HepG2 (cell line): ENCODE measurements around the gene TUBB4B. TPM values are rescaled to one million over a fixed set of nuclear protein-coding genes. Genes with fewer than 3 reads are reported as not detected.

Experiments
- ATAC-seq: fragments of 200-7000 bp; cut with Tn5 transposase; 3 replicates; pipeline ENCODE4 v1.9.1; 2020; ENCODE audit warnings: mild to moderate bottlenecking, moderate library complexity
- BruUV-seq: library from RNA; stranded (reverse); fragments of 400-500 nt; replicated peaks from 2 replicates; lab custom pipeline; 2021; lab: Mats Ljungman, UMichigan
- CTCF ChIA-PET: fragments of 300-600 bp; formaldehyde crosslinking; extraction: SDS; loops from one replicate; lab custom pipeline; 2021; ENCODE audit warnings: low total read pairs, inconsistent platforms, low intra/inter-chr PET ratio; lab: Yijun Ruan, JAX
- POLR2A ChIA-PET: fragments of 350-600 bp; sonication (Branson Sonifier 250); formaldehyde crosslinking; loops from one replicate; lab custom pipeline; 2020; ENCODE audit warnings: antibody characterized with exemption, inconsistent platforms; lab: Yijun Ruan, JAX
- DNase-seq: peaks from one replicate; pipeline ENCODE4 v3.0.0-alpha.2; 2015; ENCODE audit warnings: low spot score
- FAIRE-seq: peaks from 3 replicates; lab custom pipeline; 2011; peaks lifted over from hg19 to GRCh38; lab: Jason Lieb, UNC
- H2AFZ ChIP-seq: one replicate; pipeline ENCODE4 v1.6.1; 2011; ENCODE audit warnings: low read length, inconsistent platforms
- H3K27ac ChIP-seq: fragments of 300-600 bp; 3 replicates; pipeline ENCODE4 v1.8.0; 2011; ENCODE audit warnings: mixed run types, mild to moderate bottlenecking, mixed read lengths, low read length, inconsistent platforms; ENCODE audit not compliant: insufficient read depth; ENCODE audit errors: extremely low read length
- H3K27me3 ChIP-seq, 2 experiments: fragments of 200-600 bp in 1 of 2; 2 replicates in 1 of 2; 3 replicates in 1 of 2; pipeline versions ENCODE4 v1.6.0 to v1.8.0; 2011; ENCODE audit warnings: low read length in 2 of 2, mild to moderate bottlenecking in 2 of 2, moderate library complexity in 2 of 2, inconsistent platforms in 1 of 2; ENCODE audit not compliant: insufficient read depth in 2 of 2, control insufficient read depth in 1 of 2
- H3K36me3 ChIP-seq, 2 experiments: fragments of 200-600 bp in 1 of 2; replicated peaks in 1 of 2; 2 replicates in 1 of 2; 3 replicates in 1 of 2; pipeline versions ENCODE4 v1.5.1 to v1.8.0; 2011; ENCODE audit warnings: low read length in 2 of 2, inconsistent platforms in 1 of 2; ENCODE audit not compliant: insufficient read depth in 2 of 2, control insufficient read depth in 1 of 2
- H3K4me1 ChIP-seq: 2 replicates; pipeline ENCODE4 v1.5.1; 2012; ENCODE audit warnings: low read length, inconsistent platforms; ENCODE audit not compliant: insufficient read depth
- H3K4me2 ChIP-seq: 2 replicates; pipeline ENCODE4 v1.6.0; 2011; ENCODE audit warnings: low read depth, low read length, inconsistent platforms
- H3K4me3 ChIP-seq, 3 experiments: fragments of 200-600 bp in 1 of 3; sonication (generic), shearing (Covaris generic) in 1 of 3; replicated peaks in 1 of 3; 2 replicates each; pipeline ENCODE4 v1.5.1; 2011 to 2016; ENCODE audit warnings: low read length in 3 of 3, inconsistent platforms in 2 of 3, low read depth in 2 of 3, mild to moderate bottlenecking in 2 of 3, control low read depth in 1 of 3, mixed read lengths in 1 of 3; ENCODE audit not compliant: insufficient read depth in 1 of 3
- H3K79me2 ChIP-seq: one replicate; pipeline ENCODE4 v1.6.1; 2011; ENCODE audit warnings: low read length, inconsistent platforms; ENCODE audit not compliant: insufficient read depth
- H3K9ac ChIP-seq: 2 replicates; pipeline ENCODE4 v1.6.0; 2011; ENCODE audit warnings: mild to moderate bottlenecking, low read depth, low read length, inconsistent platforms; ENCODE audit not compliant: insufficient read depth
- H3K9me3 ChIP-seq: 2 replicates; pipeline ENCODE4 v1.5.1; 2012; ENCODE audit warnings: mild to moderate bottlenecking, low read length
- H4K20me1 ChIP-seq: 2 replicates; pipeline ENCODE4 v1.6.0; 2011; ENCODE audit warnings: inconsistent platforms, mild to moderate bottlenecking, low read length, moderate library complexity; ENCODE audit not compliant: insufficient read depth
- AHR ChIP-seq: IDR thresholded peaks from 2 replicates; pipeline ENCODE4 v1.6.1; 2018; ENCODE audit warnings: missing genetic modification reagents, missing compliant biosample characterization
- HNF1A ChIP-seq, 2 experiments: sonication (generic) in 1 of 2; formaldehyde crosslinking in 1 of 2; IDR thresholded peaks; 2 replicates each; pipeline versions ENCODE4 v1.4.0 to v1.6.1; 2016 to 2020; ENCODE audit warnings: borderline replicate concordance in 1 of 2, low read depth in 1 of 2, mild to moderate bottlenecking in 1 of 2, missing genetic modification reagents in 1 of 2
- ISX ChIP-seq: sonication (generic); formaldehyde crosslinking; conservative IDR thresholded peaks from 2 replicates; pipeline ENCODE4 v1.5.0; 2020; ENCODE audit warnings: missing genetic modification reagents
- KDM1A ChIP-seq: IDR thresholded peaks from 2 replicates; pipeline ENCODE4 v1.6.1; 2016; ENCODE audit warnings: missing compliant biosample characterization
- MAFG ChIP-seq: sonication (generic); formaldehyde crosslinking; IDR thresholded peaks from 2 replicates; pipeline ENCODE4 v1.5.1; 2020; ENCODE audit warnings: mild to moderate bottlenecking, missing genetic modification reagents
- TAF1 ChIP-seq: sonication (generic); formaldehyde crosslinking; IDR thresholded peaks from 2 replicates; pipeline ENCODE4 v1.4.0; 2020; ENCODE audit warnings: missing genetic modification reagents
- TCF7L2 ChIP-seq: IDR thresholded peaks from 2 replicates; pipeline ENCODE4 v1.6.1; 2011; ENCODE audit warnings: mild to moderate bottlenecking, low read depth, low read length, moderate library complexity
- ZBTB43 ChIP-seq: sonication (generic); formaldehyde crosslinking; conservative IDR thresholded peaks from 2 replicates; pipeline ENCODE4 v1.4.0; 2020; ENCODE audit warnings: missing genetic modification reagents
- ZFP1 ChIP-seq: IDR thresholded peaks from 2 replicates; pipeline ENCODE4 v1.6.1; 2016
- ZNF564 ChIP-seq: sonication (generic); formaldehyde crosslinking; IDR thresholded peaks from 2 replicates; pipeline ENCODE4 v1.8.1; 2023; ENCODE audit warnings: mild to moderate bottlenecking, missing genetic modification reagents
- ZNF597 ChIP-seq: sonication (generic); formaldehyde crosslinking; IDR thresholded peaks from 2 replicates; pipeline ENCODE4 v1.5.0; 2020; ENCODE audit warnings: missing genetic modification reagents
- ZNF710 ChIP-seq: sonication (generic); formaldehyde crosslinking; IDR thresholded peaks from 2 replicates; pipeline ENCODE4 v1.5.0; 2020; ENCODE audit warnings: mild to moderate bottlenecking, missing genetic modification reagents, borderline replicate concordance
- WGBS: methylation state at CpG from one replicate; pipeline ENCODE4 v1.1.6; 2017; ENCODE audit warnings: low lambda C conversion rate; 5-methylcytosine and 5-hydroxymethylcytosine counted together
- in situ Hi-C: cut with HindIII; loops from 2 replicates; pipeline ENCODE4 v1.10.0; 2017; ENCODE audit warnings: low pct_unique_long_range_greater_than_20kb; ENCODE audit not compliant: extremely low pct_ligation_motif_present
- intact Hi-C: fragments of 100-400 bp; cut with micrococcal nuclease; formaldehyde crosslinking; loops from one replicate; pipeline ENCODE4 v1.10.0; 2022; ENCODE audit not compliant: unreplicated experiment
- polyA plus RNA-seq, 8 experiments: library from polyadenylated mRNA; depleted of rRNA in 3 of 8; stranded (reverse) in 7 of 8; unstranded in 1 of 8; fragments of >200 nt; fragmentation: Illumina TruSeq in 4 of 8; extraction: Trizol in 4 of 8; gene quantifications; 2 replicates each; pipeline versions ENCODE4 v1.2.1 to v1.2.3, GENCODE V29; 2011 to 2016; ENCODE audit warnings: low read depth in 4 of 8, missing spikeins in 1 of 8, mixed read lengths in 1 of 8; ENCODE audit not compliant: insufficient read depth in 1 of 8
- total RNA-seq, 5 experiments: library from RNA; depleted of rRNA; stranded (reverse); fragments of >200 nt; fragmentation: Illumina TruSeq; extraction: Trizol; gene quantifications; 2 replicates each; pipeline ENCODE4 v1.2.3, GENCODE V29; 2016; ENCODE audit warnings: low read depth in 1 of 5

TUBB4B gene
- total and polyA plus RNA-seq, 2 of the 13 experiments (the other 11 are each of a cell fraction or from before 2014, with no cell fraction given): 182 to 412 TPM

GRCh38 chr9:137253717-137254623 is 12.9 kb downstream of the TUBB4B start:
- DNase-seq (no peak), ATAC-seq (peak; percentile 46), FAIRE-seq (no peak)
- Histone ChIP-seq H3K79me2 (peaks cover 18% of the 10 kb centered on the region), H3K9ac (peak overlapping the region; percentile 86), H4K20me1 (no peaks in the 10 kb centered on the region), H3K27me3 (no peaks in the 10 kb centered on the region; a peak in 1 of 5 replicates), H3K9me3 (no peaks in the 10 kb centered on the region), H3K36me3 (peaks cover 9 to 13% of the 10 kb centered on the region in 2 experiments; a peak in 4 of 5 replicates), H3K4me3 (peak overlapping the region; percentile 90 to 91 (median 91)), H3K4me2 (peak overlapping the region; percentile 79), H3K27ac (peak overlapping the region; percentile 80), H3K4me1 (peaks cover 66% of the 10 kb centered on the region), H2AFZ (no peak overlapping the region)
- 2% methylated on average over 11 of the region's 21 CpGs for WGBS
- BruUV-seq: no TSS peak
- intact Hi-C loops: no loop called here
- CTCF ChIA-PET: no interaction called here
- in situ Hi-C loops: no loop called here
- POLR2A ChIA-PET: interaction anchor here (0.8 to 14.2 kb wide), 18 partner anchors 11 to 198 kb away, joined by 3 to 317 read pairs (median 4); partner anchors contain the start of genes ANAPC2, ENTPD8, EXD3 and NOXA1
- TF ChIP-seq ISX (no peak), HNF1A (IDR thresholded peaks at IDR 0.05; ENCODE audit: low read depth) (no peak), HNF1A (CRISPR knock-in tag; IDR thresholded peaks at IDR 0.05; ENCODE audit: borderline replicate concordance) (no peak), AHR (no peak), ZNF597 (no peak), ZNF564 (CRISPR knock-in tag) (peak; percentile 40; the same call in 1 of the 2 replicates), ZNF710 (CRISPR knock-in tag) (0 out of 2 replicates have a peak, but pooled peaks have one; percentile 45), TCF7L2 (no peak), ZFP1 (CRISPR knock-in tag) (no peak), ZBTB43 (CRISPR knock-in tag) (no peak), MAFG (CRISPR knock-in tag) (no peak), TAF1 (CRISPR knock-in tag) (no peak; the same call in 1 of the 2 replicates), KDM1A (CRISPR knock-in tag) (no peak)
